ENCODE data around the gene WNK2. TPM values are rescaled to one million over a fixed set of nuclear protein-coding genes. Genes with fewer than 3 reads are reported as not detected.
A peak's percentile ranks its signal among the peaks of the same experiment; 100 is the strongest.

WNK2 gene
- total and polyA plus RNA-seq, 7 experiments from 2014 or later, result 0.32 to 0.83 (median 0.46) TPM; not detected in 3

- no peaks in the 10 kb centered on the region for H3K4me1 ChIP-seq (ENCODE audit: control insufficient read depth in 2 of 2, insufficient read depth in 2 of 2, low read length in 2 of 2)
- no peaks in the 10 kb centered on the region for H3K36me3 ChIP-seq (ENCODE audit: control insufficient read depth in 2 of 3, insufficient read depth in 3 of 3, low read length in 3 of 3)
- H3K4me3 ChIP-seq (ENCODE audit: low read length), result no peak overlapping the region
- no peaks in the 10 kb centered on the region for H3K36me3 Mint-ChIP-seq
- H3K4me1 Mint-ChIP-seq, result no peaks in the 10 kb centered on the region
- H3K9me3 Mint-ChIP-seq, result peaks cover 0 to 3% (median 0%) of the 10 kb centered on the region in 11 donors
- H3K27me3 Mint-ChIP-seq, result peaks cover 0 to 8% (median 0%) of the 10 kb centered on the region in 5 donors
- H3K9me3 ChIP-seq (ENCODE audit: control insufficient read depth in 2 of 3, low read length in 3 of 3), result no peaks in the 10 kb centered on the region
- no peak overlapping the region for H3K27ac Mint-ChIP-seq
- CTCF ChIA-PET, result no interaction called here
- POLR2A ChIA-PET, result no interaction called here
- ATAC-seq (no peak), DNase-seq (no peak)
- intact Hi-C loops (cut with micrococcal nuclease), result no loop called here
- no peak overlapping the region for H3K4me3 Mint-ChIP-seq
- no peak overlapping the region for H3K27ac ChIP-seq (ENCODE audit: low read depth, low read length)
- H3K27me3 ChIP-seq (ENCODE audit: control insufficient read depth in 2 of 2, insufficient read depth in 2 of 2, low read length in 2 of 2), result no peaks in the 10 kb centered on the region
Observed at GRCh38 chr9:93198117-93198837, 14.3 kb downstream of the WNK2 start.

GRCh38 chr9:93198838-93199625 lies 15.1 kb downstream of the WNK2 start:
- Mint-ChIP-seq H3K36me3 (no peaks in the 10 kb centered on the region), H3K27me3 (peaks cover 0 to 8% (median 0%) of the 10 kb centered on the region in 5 donors), H3K9me3 (peaks cover 0 to 3% (median 0%) of the 10 kb centered on the region in 11 donors), H3K4me3 (no peak overlapping the region), H3K4me1 (peaks cover 0 to 1% (median 0%) of the 10 kb centered on the region in 7 donors), H3K27ac (no peak overlapping the region)
- ATAC-seq (no peak), DNase-seq (no peak)
- Histone ChIP-seq H3K9me3 (ENCODE audit: control insufficient read depth in 2 of 3, low read length in 3 of 3) (no peaks in the 10 kb centered on the region), H3K36me3 (ENCODE audit: control insufficient read depth in 2 of 3, insufficient read depth in 3 of 3, low read length in 3 of 3) (no peaks in the 10 kb centered on the region), H3K27ac (ENCODE audit: low read depth, low read length) (no peak overlapping the region), H3K27me3 (ENCODE audit: control insufficient read depth in 2 of 2, insufficient read depth in 2 of 2, low read length in 2 of 2) (no peaks in the 10 kb centered on the region), H3K4me1 (ENCODE audit: control insufficient read depth in 2 of 2, insufficient read depth in 2 of 2, low read length in 2 of 2) (no peaks in the 10 kb centered on the region), H3K4me3 (ENCODE audit: low read length) (no peak overlapping the region)
- intact Hi-C loops (cut with micrococcal nuclease), result no loop called here
- CTCF ChIA-PET, result no interaction called here
- POLR2A ChIA-PET, result no interaction called here

GRCh38 chr9:93200449-93200742 lies 16.5 kb downstream of the WNK2 start:
- Mint-ChIP-seq H3K9me3 (peaks cover 0 to 3% (median 0%) of the 10 kb centered on the region in 11 donors), H3K4me1 (peaks cover 0 to 12% (median 3%) of the 10 kb centered on the region in 7 donors), H3K4me3 (no peak overlapping the region), H3K36me3 (no peaks in the 10 kb centered on the region), H3K27ac (no peak overlapping the region), H3K27me3 (peaks cover 0 to 3% (median 0%) of the 10 kb centered on the region in 5 donors)
- Histone ChIP-seq H3K9me3 (ENCODE audit: control insufficient read depth in 2 of 3, low read length in 3 of 3) (no peaks in the 10 kb centered on the region), H3K27ac (ENCODE audit: low read depth, low read length) (no peak overlapping the region), H3K27me3 (ENCODE audit: control insufficient read depth in 2 of 2, insufficient read depth in 2 of 2, low read length in 2 of 2) (no peaks in the 10 kb centered on the region), H3K36me3 (ENCODE audit: control insufficient read depth in 2 of 3, insufficient read depth in 3 of 3, low read length in 3 of 3) (no peaks in the 10 kb centered on the region), H3K4me3 (ENCODE audit: low read length) (no peak overlapping the region), H3K4me1 (ENCODE audit: control insufficient read depth in 2 of 2, insufficient read depth in 2 of 2, low read length in 2 of 2) (no peaks in the 10 kb centered on the region)
- ATAC-seq, result no peak
- POLR2A ChIA-PET, result no interaction called here
- intact Hi-C loops (cut with micrococcal nuclease), result no loop called here
- CTCF ChIA-PET, result no interaction called here
- DNase-seq, result no peak

- peaks cover 0 to 12% (median 3%) of the 10 kb centered on the region in 7 donors for H3K4me1 Mint-ChIP-seq
- CTCF ChIA-PET, result no interaction called here
- no peaks in the 10 kb centered on the region for H3K27me3 Mint-ChIP-seq
- no peaks in the 10 kb centered on the region for H3K36me3 Mint-ChIP-seq
- no peak overlapping the region for H3K4me3 Mint-ChIP-seq
- H3K4me1 ChIP-seq (ENCODE audit: control insufficient read depth in 2 of 2, insufficient read depth in 2 of 2, low read length in 2 of 2), result no peaks in the 10 kb centered on the region
- H3K27ac ChIP-seq (ENCODE audit: low read depth, low read length), result no peak overlapping the region
- H3K27ac Mint-ChIP-seq, result no peak overlapping the region
- DNase-seq (no peak), ATAC-seq (no peak)
- POLR2A ChIA-PET, result no interaction called here
- H3K9me3 ChIP-seq (ENCODE audit: control insufficient read depth in 2 of 3, low read length in 3 of 3), result no peaks in the 10 kb centered on the region
- H3K4me3 ChIP-seq (ENCODE audit: low read length), result no peak overlapping the region
- peaks cover 0 to 3% (median 0%) of the 10 kb centered on the region in 11 donors for H3K9me3 Mint-ChIP-seq
- intact Hi-C loops (cut with micrococcal nuclease), result no loop called here
- no peaks in the 10 kb centered on the region for H3K27me3 ChIP-seq (ENCODE audit: control insufficient read depth in 2 of 2, insufficient read depth in 2 of 2, low read length in 2 of 2)
- H3K36me3 ChIP-seq (ENCODE audit: control insufficient read depth in 2 of 3, insufficient read depth in 3 of 3, low read length in 3 of 3), result no peaks in the 10 kb centered on the region
Observed at GRCh38 chr9:93200989-93201334, 17.0 kb downstream of the WNK2 start.

GRCh38 chr9:93203026-93203717 lies 19.2 kb downstream of the WNK2 start:
- no peaks in the 10 kb centered on the region for H3K27me3 Mint-ChIP-seq
- Histone ChIP-seq H3K27me3 (ENCODE audit: control insufficient read depth in 2 of 2, insufficient read depth in 2 of 2, low read length in 2 of 2) (no peaks in the 10 kb centered on the region), H3K36me3 (ENCODE audit: control insufficient read depth in 2 of 3, insufficient read depth in 3 of 3, low read length in 3 of 3) (no peaks in the 10 kb centered on the region), H3K9me3 (ENCODE audit: control insufficient read depth in 2 of 3, low read length in 3 of 3) (no peaks in the 10 kb centered on the region), H3K4me3 (ENCODE audit: low read length) (no peak overlapping the region), H3K27ac (ENCODE audit: low read depth, low read length) (no peak overlapping the region), H3K4me1 (ENCODE audit: control insufficient read depth in 2 of 2, insufficient read depth in 2 of 2, low read length in 2 of 2) (no peaks in the 10 kb centered on the region)
- DNase-seq (no peak), ATAC-seq (no peak)
- no peaks in the 10 kb centered on the region for H3K9me3 Mint-ChIP-seq
- H3K4me3 Mint-ChIP-seq, result no peak overlapping the region
- intact Hi-C loops (cut with micrococcal nuclease), result no loop called here
- H3K27ac Mint-ChIP-seq, result peak overlapping the region in 1 of 9 donors; percentile 41
- no peaks in the 10 kb centered on the region for H3K36me3 Mint-ChIP-seq
- ChIA-PET POLR2A (no interaction called here), CTCF (no interaction called here)
- H3K4me1 Mint-ChIP-seq, result peaks cover 0 to 12% (median 3%) of the 10 kb centered on the region in 7 donors

- H3K4me1 Mint-ChIP-seq, result peaks cover 0 to 12% (median 3%) of the 10 kb centered on the region in 7 donors
- intact Hi-C loops (cut with micrococcal nuclease), result no loop called here
- peak overlapping the region in 1 of 9 donors; percentile 45 for H3K27ac Mint-ChIP-seq
- POLR2A ChIA-PET, result no interaction called here
- CTCF ChIA-PET, result no interaction called here
- Histone ChIP-seq H3K9me3 (ENCODE audit: control insufficient read depth in 2 of 3, low read length in 3 of 3) (no peaks in the 10 kb centered on the region), H3K36me3 (ENCODE audit: control insufficient read depth in 2 of 3, insufficient read depth in 3 of 3, low read length in 3 of 3) (no peaks in the 10 kb centered on the region), H3K4me1 (ENCODE audit: control insufficient read depth in 2 of 2, insufficient read depth in 2 of 2, low read length in 2 of 2) (no peaks in the 10 kb centered on the region), H3K27me3 (ENCODE audit: control insufficient read depth in 2 of 2, insufficient read depth in 2 of 2, low read length in 2 of 2) (no peaks in the 10 kb centered on the region), H3K27ac (ENCODE audit: low read depth, low read length) (no peak overlapping the region), H3K4me3 (ENCODE audit: low read length) (no peak overlapping the region)
- H3K9me3 Mint-ChIP-seq, result peaks cover 0 to 6% (median 0%) of the 10 kb centered on the region in 11 donors
- H3K27me3 Mint-ChIP-seq, result no peaks in the 10 kb centered on the region
- ATAC-seq (no peak), DNase-seq (no peak)
- no peaks in the 10 kb centered on the region for H3K36me3 Mint-ChIP-seq
- no peak overlapping the region for H3K4me3 Mint-ChIP-seq
Observed at GRCh38 chr9:93203718-93204469, 20.0 kb downstream of the WNK2 start.

Measured in naive thymus-derived CD4-positive, alpha-beta T cell (primary cell).